ENCODE measurements around the gene RAB7A. TPM values are rescaled to one million over a fixed set of nuclear protein-coding genes. Genes with fewer than 3 reads are reported as not detected.
A peak's percentile ranks its signal among the peaks of the same experiment; 100 is the strongest.

RAB7A gene
- total and polyA plus RNA-seq, 2 of the 4 experiments (the other 2 are of a cell fraction), result 57.0 to 240 TPM

DNA sequence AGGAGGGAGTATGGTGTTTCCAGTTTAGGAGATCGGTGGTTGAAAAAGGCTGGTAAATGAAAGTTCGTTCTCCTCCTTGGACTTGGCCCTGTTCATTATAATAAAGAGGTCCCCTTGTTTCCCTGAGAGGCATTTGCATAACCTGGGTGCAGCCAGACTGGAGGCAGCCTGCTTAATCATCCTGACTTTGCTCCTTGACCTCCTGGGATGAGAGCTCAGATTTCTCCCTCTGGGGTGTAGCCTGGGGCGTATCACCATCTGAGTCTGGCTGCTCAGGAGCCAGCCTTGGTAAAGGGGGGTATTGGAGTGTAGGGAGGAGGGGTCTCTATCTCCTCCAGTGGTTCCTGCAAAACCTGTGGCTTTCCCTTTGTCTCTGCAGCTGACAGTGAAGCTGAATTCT, 132.2 kb downstream of the RAB7A start:
- Histone ChIP-seq H4K8ac (ENCODE audit: low read depth in 2 of 2, low read length in 2 of 2) (no peak overlapping the region), H3K18ac (ENCODE audit: low read depth, low read length) (no peak overlapping the region), H4K20me1 (ENCODE audit: insufficient read depth, low read length) (no peaks in the 10 kb centered on the region), H2AK9ac (replicated peaks; ENCODE audit: low read depth, low read length, poor library complexity) (no peak overlapping the region), H2BK120ac (ENCODE audit: low read depth, low read length) (no peak overlapping the region), H4K5ac (ENCODE audit: low read depth, low read length) (no peak overlapping the region), H3K27ac (ENCODE audit: insufficient read depth, low read length) (no peak overlapping the region), H4K91ac (ENCODE audit: insufficient read depth, low read depth, low read length) (no peak overlapping the region), H2BK5ac (ENCODE audit: low read depth, low read length, poor library complexity, severe bottlenecking) (no peak overlapping the region), H3K23ac (ENCODE audit: low read depth, low read length) (no peak overlapping the region), H3K4ac (ENCODE audit: low read depth, low read length) (no peak overlapping the region), H3K4me3 (ENCODE audit: insufficient read depth, low read depth, low read length) (no peak overlapping the region), H3K9me3 (ENCODE audit: control insufficient read depth, insufficient read depth, low read length) (peaks cover 42% of the 10 kb centered on the region), H3K36me3 (ENCODE audit: control insufficient read depth, insufficient read depth, low read length) (no peaks in the 10 kb centered on the region), H3K4me1 (ENCODE audit: control insufficient read depth, insufficient read depth, low read length) (no peaks in the 10 kb centered on the region), H2BK20ac (ENCODE audit: low read depth, low read length) (no peak overlapping the region), H3K9ac (ENCODE audit: low read depth, low read length) (no peak overlapping the region), H3K14ac (replicated peaks; ENCODE audit: low read depth, low read length) (no peak overlapping the region), H3K56ac (ENCODE audit: extremely low read depth, insufficient read depth, low read length) (no peak overlapping the region), H2BK15ac (ENCODE audit: low read depth, low read length) (no peak overlapping the region), H3K27me3 (ENCODE audit: control insufficient read depth, insufficient read depth, low read length) (no peaks in the 10 kb centered on the region), H2AFZ (replicated peaks; ENCODE audit: low read length, poor library complexity) (peak overlapping the region; percentile 43), H3K4me2 (ENCODE audit: low read depth, low read length) (no peak overlapping the region), H3K79me1 (ENCODE audit: low read depth in 1 of 2, low read length in 2 of 2) (no peaks in the 10 kb centered on the region), H3K9me1 (ENCODE audit: insufficient read depth, low read length) (no peaks in the 10 kb centered on the region), H2AK5ac (ENCODE audit: low read depth, low read length) (no peak overlapping the region)
- peak; percentile 21; the same call in 1 of the 2 replicates for ATAC-seq (ENCODE audit: low read depth)
- POLR2A ChIA-PET (ENCODE audit: unreplicated experiment), result no interaction called here
- no peak for DNase-seq
- no CpG with 5 or more reads among the region's 3 CpGs for WGBS, 2 experiments (ENCODE audit: extremely low coverage in 2 of 2, insufficient read length in 1 of 2)
- dilution Hi-C loops (cut with HindIII; ENCODE audit: low sequenced_read_pairs, unreplicated experiment), result no loop called here
- intact Hi-C loops (cut with micrococcal nuclease), result no loop called here
- in situ Hi-C loops (cut with MboI; ENCODE audit: low sequenced_read_pairs), result no loop called here
- CTCF ChIA-PET, result no interaction called here
- TF ChIP-seq SMC3 (IDR thresholded peaks at IDR 0.05; ENCODE audit: low read depth, low read length) (no peak), CHD1 (IDR thresholded peaks at IDR 0.05; ENCODE audit: low read depth, low read length) (no peak), POLR2A (IDR thresholded peaks at IDR 0.05; ENCODE audit: low read depth, low read length) (no peak), RAD21 (IDR thresholded peaks at IDR 0.05; ENCODE audit: low read length) (no peak), CEBPB (IDR thresholded peaks at IDR 0.05; ENCODE audit: low read depth, low read length) (no peak), MAFK (IDR thresholded peaks at IDR 0.05; ENCODE audit: low read depth, low read length) (no peak), BHLHE40 (IDR thresholded peaks at IDR 0.05; ENCODE audit: low read depth, low read length) (no peak), NFE2L2 (IDR thresholded peaks at IDR 0.05; ENCODE audit: low read depth, low read length) (no peak), RFX5 (IDR thresholded peaks at IDR 0.05; ENCODE audit: low read depth, low read length) (no peak), MXI1 (IDR thresholded peaks at IDR 0.05; ENCODE audit: borderline replicate concordance, low read depth, low read length) (no peak), RCOR1 (IDR thresholded peaks at IDR 0.05; ENCODE audit: insufficient replicate concordance, low read length) (no peak), FOS (IDR thresholded peaks at IDR 0.05; ENCODE audit: low read depth, low read length) (no peak), MAZ (IDR thresholded peaks at IDR 0.05; ENCODE audit: borderline replicate concordance, low read depth, low read length) (no peak)
- TF ChIP-seq, protein P1, sequence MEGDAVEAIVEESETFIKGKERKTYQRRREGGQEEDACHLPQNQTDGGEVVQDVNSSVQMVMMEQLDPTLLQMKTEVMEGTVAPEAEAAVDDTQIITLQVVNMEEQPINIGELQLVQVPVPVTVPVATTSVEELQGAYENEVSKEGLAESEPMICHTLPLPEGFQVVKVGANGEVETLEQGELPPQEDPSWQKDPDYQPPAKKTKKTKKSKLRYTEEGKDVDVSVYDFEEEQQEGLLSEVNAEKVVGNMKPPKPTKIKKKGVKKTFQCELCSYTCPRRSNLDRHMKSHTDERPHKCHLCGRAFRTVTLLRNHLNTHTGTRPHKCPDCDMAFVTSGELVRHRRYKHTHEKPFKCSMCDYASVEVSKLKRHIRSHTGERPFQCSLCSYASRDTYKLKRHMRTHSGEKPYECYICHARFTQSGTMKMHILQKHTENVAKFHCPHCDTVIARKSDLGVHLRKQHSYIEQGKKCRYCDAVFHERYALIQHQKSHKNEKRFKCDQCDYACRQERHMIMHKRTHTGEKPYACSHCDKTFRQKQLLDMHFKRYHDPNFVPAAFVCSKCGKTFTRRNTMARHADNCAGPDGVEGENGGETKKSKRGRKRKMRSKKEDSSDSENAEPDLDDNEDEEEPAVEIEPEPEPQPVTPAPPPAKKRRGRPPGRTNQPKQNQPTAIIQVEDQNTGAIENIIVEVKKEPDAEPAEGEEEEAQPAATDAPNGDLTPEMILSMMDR (conservative IDR thresholded peaks at IDR 0.05; ENCODE audit: low read depth, low read length), result no peak
- TF ChIP-seq, protein P2, sequence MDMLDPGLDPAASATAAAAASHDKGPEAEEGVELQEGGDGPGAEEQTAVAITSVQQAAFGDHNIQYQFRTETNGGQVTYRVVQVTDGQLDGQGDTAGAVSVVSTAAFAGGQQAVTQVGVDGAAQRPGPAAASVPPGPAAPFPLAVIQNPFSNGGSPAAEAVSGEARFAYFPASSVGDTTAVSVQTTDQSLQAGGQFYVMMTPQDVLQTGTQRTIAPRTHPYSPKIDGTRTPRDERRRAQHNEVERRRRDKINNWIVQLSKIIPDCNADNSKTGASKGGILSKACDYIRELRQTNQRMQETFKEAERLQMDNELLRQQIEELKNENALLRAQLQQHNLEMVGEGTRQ (IDR thresholded peaks at IDR 0.05; ENCODE audit: low read depth, low read length), result no peak
- TF ChIP-seq, protein P3, sequence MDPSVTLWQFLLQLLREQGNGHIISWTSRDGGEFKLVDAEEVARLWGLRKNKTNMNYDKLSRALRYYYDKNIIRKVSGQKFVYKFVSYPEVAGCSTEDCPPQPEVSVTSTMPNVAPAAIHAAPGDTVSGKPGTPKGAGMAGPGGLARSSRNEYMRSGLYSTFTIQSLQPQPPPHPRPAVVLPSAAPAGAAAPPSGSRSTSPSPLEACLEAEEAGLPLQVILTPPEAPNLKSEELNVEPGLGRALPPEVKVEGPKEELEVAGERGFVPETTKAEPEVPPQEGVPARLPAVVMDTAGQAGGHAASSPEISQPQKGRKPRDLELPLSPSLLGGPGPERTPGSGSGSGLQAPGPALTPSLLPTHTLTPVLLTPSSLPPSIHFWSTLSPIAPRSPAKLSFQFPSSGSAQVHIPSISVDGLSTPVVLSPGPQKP (IDR thresholded peaks at IDR 0.05; ENCODE audit: borderline replicate concordance, low read depth, low read length), result no peak
- no TSS peak for BruUV-seq (replicated peaks)
